ENCODE data around the gene STK35. TPM values are rescaled to one million over a fixed set of nuclear protein-coding genes. Genes with fewer than 3 reads are reported as not detected.

The STK35 gene
- total and polyA plus RNA-seq, 2 of the 13 experiments (the other 11 are each of a cell fraction or from before 2014, with no cell fraction given): 27.4 to 29.8 TPM

- TF ChIP-seq TFDP2 (CRISPR knock-in tag; IDR thresholded peaks at IDR 0.05) (peak; percentile 97), E2F1 (CRISPR knock-in tag; IDR thresholded peaks at IDR 0.05) (peak; percentile 93), NR2F1 (CRISPR knock-in tag; IDR thresholded peaks at IDR 0.05) (no peak), ZXDC (CRISPR knock-in tag; IDR thresholded peaks at IDR 0.05) (no peak)
Measured at GRCh38 chr20:2101057-2101864, at the start of gene STK35 (continued).

- DNase-seq (ENCODE audit: low spot score) (no peak), FAIRE-seq (no peak), ATAC-seq (no peak; the same call in 2 of the 3 replicates)
- H3K9me3 ChIP-seq (ENCODE audit: low read length): peaks cover 6% of the 10 kb centered on the region; the same call in 1 of the 2 replicates
- no peak overlapping the region for H3K4me2 ChIP-seq (ENCODE audit: low read depth, low read length)
- TF ChIP-seq CENPX (CRISPR knock-in tag; IDR thresholded peaks at IDR 0.05) (no peak), THAP11 (CRISPR knock-in tag; IDR thresholded peaks at IDR 0.05) (peak; percentile 85), ZNF143 (CRISPR knock-in tag; IDR thresholded peaks at IDR 0.05) (peak; percentile 77), USF2 (IDR thresholded peaks at IDR 0.05; ENCODE audit: low read depth, low read length) (no peak), USF2 (CRISPR knock-in tag; IDR thresholded peaks at IDR 0.05; ENCODE audit: borderline replicate concordance) (peak; percentile 49; the same call in 1 of the 2 replicates), CREB1 (IDR thresholded peaks at IDR 0.05) (0 out of 2 replicates have a peak, but pooled peaks have one; percentile 21), CREB1 (CRISPR knock-in tag; IDR thresholded peaks at IDR 0.05) (no peak), TGIF2 (CRISPR knock-in tag; IDR thresholded peaks at IDR 0.05) (no peak)
- no peaks in the 10 kb centered on the region for H4K20me1 ChIP-seq (ENCODE audit: insufficient read depth, low read length)
- BruUV-seq (replicated peaks): no TSS peak
- H3K9ac ChIP-seq (ENCODE audit: insufficient read depth, low read depth, low read length): no peak overlapping the region
- H3K4me1 ChIP-seq (ENCODE audit: insufficient read depth, low read length): no peaks in the 10 kb centered on the region
- 2% methylated on average over 2 of the region's 2 CpGs for WGBS (ENCODE audit: low lambda C conversion rate)
- intact Hi-C loops (cut with micrococcal nuclease; ENCODE audit: unreplicated experiment) (no loop called here), in situ Hi-C loops (cut with HindIII; ENCODE audit: extremely low pct_ligation_motif_present, low pct_unique_long_range_greater_than_20kb) (no loop called here)
- no peaks in the 10 kb centered on the region for H3K36me3 ChIP-seq (replicated peaks in 1 of 2; ENCODE audit: control insufficient read depth in 1 of 2, insufficient read depth in 2 of 2, low read length in 2 of 2)
- no peak overlapping the region for H2AFZ ChIP-seq (ENCODE audit: low read length)
- H3K27ac ChIP-seq (ENCODE audit: extremely low read length, insufficient read depth, low read length): no peak overlapping the region
- CTCF ChIA-PET (ENCODE audit: low intra/inter-chr PET ratio, low total read pairs): no interaction called here
- H3K4me3 ChIP-seq (replicated peaks in 1 of 3; ENCODE audit: insufficient read depth in 1 of 3, low read depth in 2 of 3, low read length in 3 of 3): no peak overlapping the region
- no peaks in the 10 kb centered on the region for H3K79me2 ChIP-seq (ENCODE audit: insufficient read depth, low read length)
- peaks cover 0 to 1% of the 10 kb centered on the region in 2 experiments; a peak in 2 of 5 replicates for H3K27me3 ChIP-seq (ENCODE audit: control insufficient read depth in 1 of 2, insufficient read depth in 2 of 2, low read length in 2 of 2)
- POLR2A ChIA-PET: no interaction called here
Measured at GRCh38 chr20:2051946-2052345, 49.7 kb upstream of the STK35 start.

Measured in HepG2 (cell line).